Neural progenitor cell (in vitro differentiated cells): ENCODE data around the gene CCNI2. TPM values are rescaled to one million over a fixed set of nuclear protein-coding genes. Genes with fewer than 3 reads are reported as not detected.

Experiments
- DNase-seq: peaks from one replicate; pipeline ENCODE4 v3.0.0-alpha.2; 2016; ENCODE audit warnings: low spot score
- H2AFZ ChIP-seq: fragments of 200-600 bp; sonication (generic); replicated peaks from 2 replicates; pipeline ENCODE4 v1.6.1; 2016; ENCODE audit warnings: antibody characterized with exemption
- H3F3A ChIP-seq: fragments of 200-600 bp; sonication (generic); 2 replicates; pipeline ENCODE4 v1.6.1; 2016; ENCODE audit warnings: antibody characterized with exemption, low read depth
- H3K27ac ChIP-seq: fragments of 200-600 bp; sonication (generic); 2 replicates; pipeline ENCODE4 v1.5.1; 2016; ENCODE audit warnings: mild to moderate bottlenecking
- H3K27me3 ChIP-seq: fragments of 200-600 bp; sonication (generic); 2 replicates; pipeline ENCODE4 v1.6.1; 2016; ENCODE audit warnings: mild to moderate bottlenecking, moderate library complexity
- H3K36me3 ChIP-seq: fragments of 200-600 bp; sonication (generic); 2 replicates; pipeline ENCODE4 v1.5.1; 2016
- H3K4me1 ChIP-seq: fragments of 200-600 bp; sonication (generic); 2 replicates; pipeline ENCODE4 v1.6.1; 2016; ENCODE audit warnings: mixed run types
- H3K4me2 ChIP-seq: fragments of 200-600 bp; sonication (generic); 2 replicates; pipeline ENCODE4 v1.6.1; 2016
- H3K4me3 ChIP-seq: fragments of 200-600 bp; sonication (generic); 2 replicates; pipeline ENCODE4 v1.5.1; 2016
- H3K79me2 ChIP-seq: fragments of 200-600 bp; sonication (generic); 2 replicates; pipeline ENCODE4 v1.6.1; 2016; ENCODE audit warnings: low read depth
- H3K9ac ChIP-seq: fragments of 200-600 bp; sonication (generic); 2 replicates; pipeline ENCODE4 v1.6.1; 2016
- H3K9me3 ChIP-seq: fragments of 200-600 bp; sonication (generic); 2 replicates; pipeline ENCODE4 v1.5.1; 2016; ENCODE audit warnings: low read depth
- H4K20me1 ChIP-seq: fragments of 200-600 bp; sonication (generic); 2 replicates; pipeline ENCODE4 v1.6.1; 2016; ENCODE audit warnings: low read depth
- H3K27ac Mint-ChIP-seq: 3 replicates; pipeline ENCODE4 v1.8.0; 2021; ENCODE audit warnings: mixed read lengths
- H3K27me3 Mint-ChIP-seq: 2 replicates; pipeline ENCODE4 v1.8.0; 2022; ENCODE audit warnings: low read depth, mild to moderate bottlenecking, inconsistent platforms, moderate library complexity, mixed read lengths; ENCODE audit not compliant: insufficient read depth
- H3K36me3 Mint-ChIP-seq: 3 replicates; pipeline ENCODE4 v1.8.0; 2021; ENCODE audit warnings: mixed read lengths
- H3K4me1 Mint-ChIP-seq: 3 replicates; pipeline ENCODE4 v1.8.0; 2021; ENCODE audit warnings: mixed read lengths
- H3K4me3 Mint-ChIP-seq: 3 replicates; pipeline ENCODE4 v1.8.0; 2021; ENCODE audit warnings: mild to moderate bottlenecking, moderate library complexity, mixed read lengths
- H3K9me3 Mint-ChIP-seq: 3 replicates; pipeline ENCODE4 v1.8.0; 2020; ENCODE audit warnings: mixed read lengths
- CTCF ChIP-seq: fragments of 200-600 bp; sonication (generic); IDR thresholded peaks from 2 replicates; pipeline ENCODE4 v1.5.1; 2017; ENCODE audit warnings: antibody characterized with exemption, mild to moderate bottlenecking
- EZH2 ChIP-seq: fragments of 200-600 bp; sonication (generic); IDR thresholded peaks from 2 replicates; pipeline ENCODE4 v1.6.1; 2017; ENCODE audit warnings: antibody characterized with exemption, mild to moderate bottlenecking, moderate library complexity
- EZH2phosphoT487 ChIP-seq: fragments of 200-600 bp; sonication (generic); IDR thresholded peaks from 2 replicates; pipeline ENCODE4 v1.6.1; 2017; ENCODE audit warnings: antibody characterized with exemption
- total RNA-seq: library from RNA; depleted of rRNA; stranded (reverse); fragments of >200 nt; gene quantifications from 2 replicates; pipeline ENCODE4 v1.2.3, GENCODE V29; 2015; ENCODE audit warnings: low replicate concordance

The CCNI2 gene
- total RNA-seq, 1 donor from 2014 or later, result not detected

GRCh38 chr5:132746592-132746953, 653 bp upstream of the CCNI2 start:
- H3K79me2 ChIP-seq, result no peaks in the 10 kb centered on the region
- peaks cover 17% of the 10 kb centered on the region for H3F3A ChIP-seq
- no peak for TF ChIP-seq EZH2
- TF ChIP-seq EZH2phosphoT487, result no peak
- no peak for TF ChIP-seq CTCF
- Mint-ChIP-seq H3K4me1 (peaks cover 2% of the 10 kb centered on the region), H3K4me3 (peak overlapping the region; percentile 80), H3K27ac (no peak overlapping the region), H3K9me3 (peaks cover 6% of the 10 kb centered on the region), H3K36me3 (peaks cover 2% of the 10 kb centered on the region), H3K27me3 (peaks cover 44% of the 10 kb centered on the region)
- H3K4me1 ChIP-seq, result no peaks in the 10 kb centered on the region
- no peak overlapping the region for H2AFZ ChIP-seq
- H3K27me3 ChIP-seq, result peaks cover 94% of the 10 kb centered on the region
- H4K20me1 ChIP-seq, result no peaks in the 10 kb centered on the region
- DNase-seq, result no peak
- no peaks in the 10 kb centered on the region for H3K36me3 ChIP-seq
- no peak overlapping the region for H3K9ac ChIP-seq
- no peak overlapping the region for H3K27ac ChIP-seq
- peak overlapping the region; percentile 57 for H3K4me3 ChIP-seq
- H3K9me3 ChIP-seq, result no peaks in the 10 kb centered on the region
- H3K4me2 ChIP-seq, result peak overlapping the region; percentile 87

GRCh38 chr5:132747616-132748440, 602 bp downstream of the CCNI2 start:
- H3F3A ChIP-seq, result peaks cover 17% of the 10 kb centered on the region
- TF ChIP-seq EZH2phosphoT487 (peak; percentile 99), CTCF (no peak), EZH2 (peak; percentile 100)
- Mint-ChIP-seq H3K4me3 (peak overlapping the region; percentile 62), H3K9me3 (peaks cover 6% of the 10 kb centered on the region), H3K4me1 (peaks cover 2% of the 10 kb centered on the region), H3K36me3 (peaks cover 2% of the 10 kb centered on the region), H3K27ac (no peak overlapping the region), H3K27me3 (peaks cover 47% of the 10 kb centered on the region)
- H3K4me2 ChIP-seq, result peak overlapping the region; percentile 87
- peak overlapping the region; percentile 57 for H3K4me3 ChIP-seq
- no peak overlapping the region for H3K9ac ChIP-seq
- DNase-seq, result peak; percentile 60
- H3K36me3 ChIP-seq, result no peaks in the 10 kb centered on the region
- peak overlapping the region; percentile 94 for H2AFZ ChIP-seq
- H3K79me2 ChIP-seq, result no peaks in the 10 kb centered on the region
- no peaks in the 10 kb centered on the region for H4K20me1 ChIP-seq
- H3K27me3 ChIP-seq, result peaks cover 95% of the 10 kb centered on the region
- H3K9me3 ChIP-seq, result no peaks in the 10 kb centered on the region
- H3K4me1 ChIP-seq, result peaks cover under 1% of the 10 kb centered on the region
- H3K27ac ChIP-seq, result no peak overlapping the region

GRCh38 chr5:132748522-132749000, 1.3 kb downstream of the CCNI2 start:
- Histone ChIP-seq H3K27ac (no peak overlapping the region), H3K9ac (no peak overlapping the region), H3K4me1 (peaks cover 8% of the 10 kb centered on the region), H3K36me3 (no peaks in the 10 kb centered on the region), H3K79me2 (no peaks in the 10 kb centered on the region), H3K27me3 (peaks cover 87% of the 10 kb centered on the region), H4K20me1 (no peaks in the 10 kb centered on the region), H3K4me2 (no peak overlapping the region), H3F3A (peaks cover 22% of the 10 kb centered on the region), H2AFZ (no peak overlapping the region), H3K9me3 (no peaks in the 10 kb centered on the region), H3K4me3 (no peak overlapping the region)
- Mint-ChIP-seq H3K27me3 (peaks cover 47% of the 10 kb centered on the region), H3K9me3 (peaks cover 2% of the 10 kb centered on the region), H3K4me3 (peak overlapping the region; percentile 62), H3K27ac (no peak overlapping the region), H3K36me3 (peaks cover 2% of the 10 kb centered on the region), H3K4me1 (peaks cover 8% of the 10 kb centered on the region)
- DNase-seq, result no peak
- no peak for TF ChIP-seq CTCF
- no peak for TF ChIP-seq EZH2phosphoT487
- TF ChIP-seq EZH2, result no peak
